Stimulated activated naive CD8-positive, alpha-beta T cell treated with anti-CD3 and anti-CD28 coated beads, Interleukin-15, Interleukin-2, amounts not matched to agents 100 U/mL and 50 U/mL, for 24 hours (primary cell): ENCODE measurements around the gene SLC6A17.

ENCODE experiments used
- ATAC-seq: fragments of 150-1000 bp; cut with Tn5 transposase; one replicate; pipeline ENCODE4 v1.10.0; 2021
- DNase-seq: peaks from one replicate; pipeline ENCODE4 v3.0.0; 2021

The SLC6A17 gene

GRCh38 chr1:110223127-110223526 lies 72.8 kb downstream of the SLC6A17 start:
- DNase-seq = no peak
- ATAC-seq = no peak

- no peak for DNase-seq
- no peak for ATAC-seq
These were observed 73.3 kb downstream of the SLC6A17 start for GRCh38 chr1:110223581-110223980.

GRCh38 chr1:110224240-110224995 lies 74.1 kb downstream of the SLC6A17 start:
- no peak for ATAC-seq
- DNase-seq = no peak

GRCh38 chr1:110225212-110225611 lies 74.9 kb downstream of the SLC6A17 start:
- no peak for DNase-seq
- ATAC-seq = no peak

GRCh38 chr1:110225756-110226404 lies 75.6 kb downstream of the SLC6A17 start:
- DNase-seq (no peak), ATAC-seq (no peak)

GRCh38 chr1:110227774-110228173 lies 77.5 kb downstream of the SLC6A17 start:
- no peak for ATAC-seq
- no peak for DNase-seq

GRCh38 chr1:110228381-110228780 lies 78.1 kb downstream of the SLC6A17 start:
- DNase-seq (no peak), ATAC-seq (no peak)

GRCh38 chr1:110228869-110229268 lies 78.6 kb downstream of the SLC6A17 start:
- ATAC-seq = no peak

GRCh38 chr1:110229348-110230001 lies 79.2 kb downstream of the SLC6A17 start:
- ATAC-seq (no peak), DNase-seq (no peak)

More at GRCh38 chr1:110228869-110229268, 78.6 kb downstream of the SLC6A17 start:
- no peak for DNase-seq

- DNase-seq (no peak), ATAC-seq (no peak)
These were observed 80.3 kb downstream of the SLC6A17 start for GRCh38 chr1:110230381-110231199.

- ATAC-seq = no peak
- DNase-seq = no peak
These were observed 83.6 kb downstream of the SLC6A17 start for GRCh38 chr1:110233861-110234260.

- no peak for DNase-seq
- no peak for ATAC-seq
These were observed 84.4 kb downstream of the SLC6A17 start for GRCh38 chr1:110234691-110235090.

- DNase-seq (no peak), ATAC-seq (no peak)
These were observed 85.0 kb downstream of the SLC6A17 start for GRCh38 chr1:110235181-110235833.

- DNase-seq (peak; percentile 65), ATAC-seq (peak; percentile 87)
These were observed 85.8 kb downstream of the SLC6A17 start for GRCh38 chr1:110235834-110236682.

- DNase-seq (peak; percentile 37), ATAC-seq (no peak)
These were observed 87.3 kb downstream of the SLC6A17 start for GRCh38 chr1:110237386-110238152.

- no peak for DNase-seq
- no peak for ATAC-seq
These were observed 89.4 kb downstream of the SLC6A17 start for GRCh38 chr1:110239441-110240430.

GRCh38 chr1:110240476-110241210 lies 90.3 kb downstream of the SLC6A17 start:
- DNase-seq = no peak
- ATAC-seq = no peak

- ATAC-seq = no peak
- DNase-seq = no peak
These were observed 91.2 kb downstream of the SLC6A17 start for GRCh38 chr1:110241516-110241915.
